ENCODE results near the gene SAMD8.
"Not testable (repeated sequence)": the region's sequence is repeated elsewhere in the genome, so short reads cannot be mapped to it uniquely, and the experiment has no call there.

SAMD8 gene

DNA sequence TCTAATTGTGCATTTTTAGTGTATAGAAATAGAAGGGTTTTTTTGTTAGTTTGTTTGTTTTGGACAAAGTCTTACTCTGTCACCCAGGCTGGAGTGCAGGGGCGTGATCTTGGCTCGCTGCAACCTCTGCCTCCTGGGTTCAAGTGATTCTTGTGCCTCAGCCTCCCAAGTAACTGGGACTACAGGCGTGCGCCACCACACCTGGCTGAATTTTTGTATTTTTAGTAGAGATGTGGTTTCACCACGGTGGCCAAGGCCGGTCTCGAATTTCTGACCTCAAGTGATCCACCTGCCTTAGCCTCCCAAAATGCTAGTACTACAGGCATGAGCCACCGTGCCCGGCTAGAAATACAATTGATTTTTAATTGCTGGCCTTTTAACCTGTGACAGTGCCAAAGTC, 77.1 kb downstream of the SAMD8 start:
- not testable (repeated sequence) for DNase-seq (ENCODE audit: insufficient read length, low spot score); FAIRE-seq

DNA sequence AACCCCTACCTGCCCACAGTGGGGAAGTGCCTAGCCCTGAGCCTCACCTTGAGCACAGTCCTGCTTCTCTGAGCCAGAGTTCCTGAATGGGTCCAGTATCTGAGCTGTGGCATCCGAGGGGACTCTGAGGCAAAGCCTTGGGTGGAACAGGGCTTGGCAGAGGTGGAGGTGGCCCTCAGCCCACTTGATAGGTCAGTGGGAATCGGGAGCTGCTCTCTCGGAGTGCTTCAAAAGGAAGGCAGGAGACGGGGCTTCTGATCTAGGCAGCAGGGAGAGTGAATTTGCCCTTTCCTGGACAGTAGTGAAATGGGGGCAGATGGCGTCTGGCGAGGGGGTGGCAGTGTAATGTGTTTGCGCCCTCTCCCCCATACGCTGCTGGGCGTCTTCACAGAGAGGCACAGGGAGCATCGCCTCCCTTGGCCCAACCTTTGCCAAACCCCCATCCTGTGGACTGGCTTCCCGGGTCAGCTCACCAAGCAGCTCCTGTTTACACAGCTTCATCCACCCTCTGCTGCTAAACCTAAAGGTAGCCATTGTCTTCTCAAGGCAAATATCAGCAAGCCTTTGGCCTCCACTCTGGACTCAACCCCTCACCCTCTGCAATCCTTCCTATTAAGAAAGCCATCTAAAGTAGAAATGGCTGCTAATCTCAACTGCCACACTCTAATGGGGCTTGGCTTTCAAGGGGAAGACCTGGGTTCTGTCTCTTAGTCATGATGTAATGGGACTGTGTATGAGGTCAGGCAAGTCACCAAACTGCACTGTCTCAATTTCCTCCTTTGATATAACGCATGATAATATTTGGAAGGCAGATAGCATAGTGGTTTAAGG, 78.0 kb downstream of the SAMD8 start:
- FAIRE-seq (no peak), DNase-seq (ENCODE audit: insufficient read length, low spot score) (no peak)

DNA sequence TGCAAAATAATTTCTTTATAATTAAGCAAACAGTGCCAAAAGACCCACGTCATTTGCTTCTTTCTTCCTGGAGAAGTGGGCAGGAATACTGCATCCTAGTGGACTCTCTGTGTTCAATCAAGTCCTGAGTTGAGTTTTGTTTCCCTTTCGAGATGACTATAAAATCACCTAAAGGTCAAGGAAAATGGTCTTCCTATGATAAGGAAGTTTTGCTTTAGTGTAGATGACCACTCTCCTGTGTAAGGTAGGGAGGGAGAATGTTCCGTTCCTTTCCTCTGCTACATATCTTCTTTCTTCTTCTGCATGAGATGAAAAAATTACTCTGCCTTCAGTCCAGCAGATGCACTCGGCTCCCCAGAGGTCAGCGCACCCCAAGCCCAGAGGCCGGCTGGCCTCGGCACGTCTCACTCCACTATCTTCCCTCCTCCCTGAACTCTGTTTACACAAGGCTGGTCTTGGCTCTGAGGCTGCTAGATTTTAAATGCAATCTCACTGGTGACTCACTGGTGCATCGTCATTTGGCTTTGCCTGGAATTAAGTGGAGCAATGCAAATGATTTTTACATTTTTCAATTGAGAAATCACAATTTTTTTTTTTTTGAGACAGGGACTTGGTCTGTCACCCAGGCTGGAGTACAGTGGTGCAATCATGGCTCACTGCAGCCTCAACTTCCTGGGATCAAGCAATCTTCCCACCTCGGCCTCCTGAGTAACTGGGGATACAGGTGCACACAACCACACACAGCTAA, 80.5 kb downstream of the SAMD8 start:
- FAIRE-seq (peak; percentile 13), DNase-seq (ENCODE audit: insufficient read length, low spot score) (peak; percentile 76)

DNA sequence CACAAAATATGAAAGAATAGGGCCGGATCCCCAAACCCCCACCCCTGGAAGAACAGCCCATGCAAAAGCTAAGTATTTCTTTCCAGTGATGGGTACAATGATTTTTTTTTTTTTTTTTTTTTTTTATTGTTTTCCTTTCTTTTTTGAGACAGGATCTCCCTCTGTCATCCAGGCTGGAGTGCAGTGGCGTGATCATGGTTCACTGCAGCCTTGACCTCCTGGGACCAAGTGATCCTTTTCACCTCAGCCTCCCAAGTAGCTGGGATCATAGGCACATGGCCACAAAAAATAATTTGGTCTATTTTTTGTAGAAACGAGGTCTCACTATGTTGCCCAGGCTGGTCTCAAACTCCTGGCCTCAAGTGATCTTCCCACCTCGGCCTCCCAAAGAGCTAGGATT, 83.2 kb downstream of the SAMD8 start:
- not testable (repeated sequence) for DNase-seq (ENCODE audit: insufficient read length, low spot score); FAIRE-seq

DNA sequence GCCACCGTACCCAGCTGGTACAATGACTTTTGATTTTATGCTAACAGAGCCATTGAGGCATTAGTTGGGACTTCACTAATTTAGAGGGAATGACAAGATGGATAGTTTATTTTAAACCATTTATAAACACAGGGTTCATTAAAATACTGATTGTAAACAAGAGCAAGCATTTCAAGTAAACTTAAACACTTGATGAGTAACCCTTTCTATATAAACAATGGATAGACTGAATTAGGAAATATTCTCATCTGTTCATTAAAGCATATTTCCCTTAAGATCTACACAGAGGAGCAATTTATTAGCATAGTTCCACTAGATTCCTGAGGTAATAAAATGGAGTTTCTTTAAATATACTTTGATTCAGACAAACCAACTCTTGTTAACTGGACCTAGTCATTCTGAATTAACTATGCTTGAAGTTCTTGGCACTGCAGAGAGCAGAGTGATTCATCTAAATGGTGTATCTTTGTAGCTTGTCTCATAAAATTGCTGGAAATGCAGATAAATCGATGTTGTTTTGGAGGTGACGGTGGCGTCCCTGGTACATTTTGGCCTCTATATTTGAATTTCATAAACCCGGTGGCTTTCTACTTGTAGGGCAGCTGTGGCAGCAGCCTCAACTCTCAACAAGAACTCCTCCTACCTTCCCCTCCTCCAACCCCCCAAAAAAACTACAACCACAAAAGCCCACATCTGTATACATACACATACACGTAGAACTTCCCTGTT, 83.7 kb downstream of the SAMD8 start:
- FAIRE-seq (no peak), DNase-seq (ENCODE audit: insufficient read length, low spot score) (no peak)

DNA sequence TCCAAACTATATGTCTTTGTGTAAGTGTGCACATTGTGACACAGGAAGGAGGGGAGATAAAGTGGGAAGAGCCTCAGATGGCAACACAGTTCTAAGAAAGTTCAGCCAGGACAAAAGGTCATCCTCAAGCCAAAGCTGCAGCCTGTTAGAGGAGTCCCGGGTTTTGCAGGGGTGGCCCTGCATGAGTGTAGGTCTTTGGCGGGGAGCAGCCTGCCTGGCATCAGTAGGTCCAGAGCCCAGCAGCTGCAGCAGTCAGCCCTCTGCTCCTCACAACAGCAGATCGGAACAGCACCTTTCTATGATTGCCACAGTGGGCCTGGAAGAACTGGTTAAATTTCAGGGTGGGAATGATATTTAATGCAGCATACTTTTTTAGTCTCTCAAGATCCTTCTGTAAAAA, 85.6 kb downstream of the SAMD8 start:
- DNase-seq (ENCODE audit: insufficient read length, low spot score) (no peak), FAIRE-seq (no peak)

DNA sequence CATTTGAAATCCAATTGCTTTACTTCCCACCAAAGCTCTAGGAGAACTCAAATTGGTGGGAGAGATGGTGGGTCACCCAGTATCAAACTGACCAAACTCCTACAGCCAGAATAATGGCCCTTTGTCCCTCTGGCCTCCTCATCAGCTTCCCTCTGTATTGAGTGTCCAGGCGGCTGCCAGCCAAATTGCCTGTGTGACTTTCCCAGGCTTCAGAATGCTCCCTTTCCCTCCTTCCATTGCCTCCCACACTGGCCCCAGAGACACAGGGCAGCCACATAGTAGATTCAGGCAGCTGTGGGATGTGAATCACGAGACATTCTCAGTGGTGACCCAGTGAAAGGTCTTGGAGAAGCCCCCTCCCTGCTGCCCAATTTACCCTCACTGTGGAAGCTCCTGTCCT, 86.5 kb downstream of the SAMD8 start:
- DNase-seq (ENCODE audit: insufficient read length, low spot score) (no peak), FAIRE-seq (no peak)

DNA sequence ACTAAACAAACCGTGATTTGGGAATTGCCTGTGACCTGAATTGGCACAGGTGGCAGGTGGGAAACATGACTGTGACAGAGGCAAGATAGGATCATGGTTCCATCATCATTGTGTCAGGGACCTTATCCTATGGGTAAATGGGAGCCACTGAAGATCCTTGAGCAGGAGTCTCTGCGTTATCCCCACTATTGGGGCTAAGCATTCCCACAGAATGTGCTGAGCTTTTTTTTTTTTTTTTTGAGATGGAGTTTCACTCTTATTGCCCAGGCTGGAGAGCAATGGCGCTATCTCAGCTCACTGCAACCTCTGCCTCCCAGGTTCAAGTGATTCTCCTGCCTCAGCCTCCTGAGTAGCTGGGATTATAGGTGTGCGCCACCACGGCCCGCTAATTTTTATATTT, 88.5 kb downstream of the SAMD8 start:
- FAIRE-seq; DNase-seq (ENCODE audit: insufficient read length, low spot score): not testable (repeated sequence)

DNA sequence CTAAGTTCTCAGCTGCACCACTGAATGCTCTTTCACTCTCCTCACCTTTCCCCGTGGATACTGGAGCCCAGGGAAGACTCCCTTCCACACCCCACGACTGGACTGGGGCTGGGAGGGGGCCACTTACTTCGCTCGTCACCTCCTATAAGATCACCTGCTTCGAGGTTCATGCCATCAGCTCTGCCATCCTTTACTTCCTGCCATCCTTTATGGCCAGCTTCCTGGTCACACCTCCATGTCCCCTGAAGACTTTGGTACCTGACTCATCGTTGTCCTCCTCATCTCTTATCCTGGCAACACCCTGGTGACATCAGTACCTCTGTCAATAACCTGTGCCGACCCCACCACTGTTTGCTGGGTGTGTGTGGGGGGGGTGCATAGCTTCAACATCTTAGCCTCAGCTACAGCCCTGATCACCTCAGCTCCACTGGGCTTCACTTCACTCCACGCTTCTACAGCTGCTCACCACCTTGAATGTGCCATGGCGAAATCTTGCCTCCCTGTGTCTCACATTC, 90.4 kb downstream of the SAMD8 start:
- DNase-seq (ENCODE audit: insufficient read length, low spot score) (no peak), FAIRE-seq (no peak)

DNA sequence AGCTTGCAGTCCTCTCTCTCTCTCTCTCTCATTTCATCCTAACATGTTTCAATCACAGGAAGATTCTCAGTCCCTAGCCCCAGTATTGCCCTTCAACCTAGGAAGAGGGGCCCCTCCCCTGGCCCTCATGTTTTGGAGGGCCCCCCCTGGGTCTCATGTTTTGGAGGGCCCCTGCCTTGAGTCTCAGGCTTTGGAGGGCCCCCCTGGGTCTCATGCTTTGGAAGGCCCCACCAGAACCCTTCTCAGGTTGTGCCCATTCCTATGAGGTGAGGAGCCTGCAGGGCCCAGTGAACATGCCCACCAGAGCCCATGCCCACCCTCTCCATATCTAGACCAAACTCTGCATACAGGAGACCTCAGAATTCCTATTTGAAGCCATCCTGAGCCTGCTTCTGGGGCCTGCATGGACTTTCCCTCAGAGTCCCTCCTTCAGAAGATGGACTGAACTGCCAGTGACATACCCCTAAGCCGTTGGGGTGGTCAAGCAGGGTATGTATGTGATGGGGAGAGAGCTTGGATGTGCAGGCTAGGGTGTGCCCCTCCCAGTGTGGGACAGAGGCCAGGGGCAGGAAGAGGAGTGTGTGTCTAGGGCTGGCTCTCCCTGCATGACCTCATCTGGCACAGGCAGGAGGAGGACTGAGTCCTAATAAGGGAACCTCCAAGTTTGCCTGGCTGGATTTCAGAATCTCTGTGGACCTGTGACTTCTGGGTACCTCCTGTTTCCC, 91.0 kb downstream of the SAMD8 start:
- DNase-seq (ENCODE audit: insufficient read length, low spot score), result no peak
- FAIRE-seq, result no peak

DNA sequence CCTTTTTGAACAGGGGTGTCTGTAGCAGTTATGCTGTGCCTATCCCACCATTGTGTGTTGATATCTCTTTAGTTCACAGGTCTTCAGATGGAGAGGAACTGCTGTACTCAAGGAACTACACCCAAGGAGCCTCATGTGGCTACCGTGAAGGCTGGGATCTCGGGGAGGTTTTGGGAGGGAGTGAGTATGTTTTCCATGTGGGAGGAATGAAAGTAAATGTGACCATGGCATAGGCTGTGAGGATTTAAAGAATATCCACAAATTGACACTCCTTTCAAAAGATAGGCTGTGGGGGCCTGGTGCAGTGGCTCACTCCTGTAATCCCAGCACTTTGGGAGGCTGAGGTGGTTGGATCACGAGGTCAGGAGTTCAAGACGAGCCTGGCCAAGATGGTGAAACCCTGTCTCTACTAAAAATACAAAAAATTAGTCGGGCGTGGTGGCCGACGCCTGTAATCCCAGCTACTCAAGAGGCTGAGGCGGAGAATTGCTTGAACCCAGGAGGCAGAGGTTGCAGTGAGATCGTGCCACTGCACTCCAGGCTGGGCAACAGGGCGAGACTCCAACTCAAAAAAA, 91.7 kb downstream of the SAMD8 start:
- not testable (repeated sequence) for DNase-seq (ENCODE audit: insufficient read length, low spot score); FAIRE-seq

DNA sequence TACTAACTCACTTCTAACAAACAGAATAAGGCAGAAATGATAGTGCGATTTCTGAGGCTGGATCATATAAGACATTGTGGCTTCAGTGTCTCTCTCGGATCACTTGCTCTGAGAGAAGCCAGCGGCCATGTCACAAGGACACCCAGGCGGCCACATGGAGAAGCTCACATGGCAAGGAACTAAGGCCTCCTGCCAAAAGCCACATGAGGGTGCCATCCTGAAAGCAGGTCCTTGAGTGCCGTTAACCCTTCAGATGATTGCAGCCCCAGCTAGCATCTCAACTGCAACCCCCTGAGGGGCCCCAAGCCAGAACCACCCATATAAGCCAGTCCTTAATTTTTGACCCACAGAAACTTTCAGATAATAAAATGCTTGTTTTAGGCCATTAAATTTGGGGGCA, 92.3 kb downstream of the SAMD8 start:
- FAIRE-seq (no peak), DNase-seq (ENCODE audit: insufficient read length, low spot score) (no peak)

DNA sequence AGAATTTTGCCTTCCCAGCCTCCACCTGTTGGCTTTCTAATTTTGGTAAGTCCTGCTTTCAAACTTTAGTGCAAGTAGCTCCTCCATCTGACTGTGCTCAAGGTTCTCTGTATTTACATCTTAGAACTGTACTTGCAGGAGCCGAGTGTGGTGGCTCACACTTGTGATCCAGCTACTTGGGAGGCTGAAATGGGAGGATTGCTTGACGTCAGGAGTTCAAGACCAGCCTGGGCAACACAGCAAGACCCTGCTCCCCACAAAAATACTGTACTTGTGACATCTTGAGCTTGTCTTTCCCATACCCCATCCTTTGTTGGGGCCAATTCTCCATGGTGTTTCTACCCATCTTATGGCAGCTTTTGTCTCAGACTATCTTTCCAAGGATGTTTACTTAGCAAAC, 94.5 kb downstream of the SAMD8 start:
- no peak for FAIRE-seq
- DNase-seq (ENCODE audit: insufficient read length, low spot score), result no peak

DNA sequence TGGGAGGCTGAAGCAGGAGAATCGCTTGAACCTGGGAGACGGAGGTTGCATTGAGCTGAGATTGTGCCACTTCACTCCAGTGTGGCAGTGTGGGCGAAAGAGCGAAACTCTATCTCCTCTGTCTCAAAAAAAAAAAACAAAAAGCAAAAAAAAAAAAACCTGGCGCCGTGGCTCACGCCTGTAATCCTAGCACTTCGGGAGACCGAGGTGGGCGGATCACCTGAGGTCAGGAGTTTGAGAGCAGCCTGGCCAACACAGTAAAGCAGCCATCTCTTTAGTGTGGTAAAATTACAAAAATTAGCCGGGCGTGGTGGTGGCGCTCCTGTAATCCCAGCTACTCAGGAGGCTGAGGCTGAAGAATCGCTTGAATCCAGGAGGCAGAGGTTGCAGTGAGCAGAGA, 95.2 kb downstream of the SAMD8 start:
- not testable (repeated sequence) for DNase-seq (ENCODE audit: insufficient read length, low spot score); FAIRE-seq

DNA sequence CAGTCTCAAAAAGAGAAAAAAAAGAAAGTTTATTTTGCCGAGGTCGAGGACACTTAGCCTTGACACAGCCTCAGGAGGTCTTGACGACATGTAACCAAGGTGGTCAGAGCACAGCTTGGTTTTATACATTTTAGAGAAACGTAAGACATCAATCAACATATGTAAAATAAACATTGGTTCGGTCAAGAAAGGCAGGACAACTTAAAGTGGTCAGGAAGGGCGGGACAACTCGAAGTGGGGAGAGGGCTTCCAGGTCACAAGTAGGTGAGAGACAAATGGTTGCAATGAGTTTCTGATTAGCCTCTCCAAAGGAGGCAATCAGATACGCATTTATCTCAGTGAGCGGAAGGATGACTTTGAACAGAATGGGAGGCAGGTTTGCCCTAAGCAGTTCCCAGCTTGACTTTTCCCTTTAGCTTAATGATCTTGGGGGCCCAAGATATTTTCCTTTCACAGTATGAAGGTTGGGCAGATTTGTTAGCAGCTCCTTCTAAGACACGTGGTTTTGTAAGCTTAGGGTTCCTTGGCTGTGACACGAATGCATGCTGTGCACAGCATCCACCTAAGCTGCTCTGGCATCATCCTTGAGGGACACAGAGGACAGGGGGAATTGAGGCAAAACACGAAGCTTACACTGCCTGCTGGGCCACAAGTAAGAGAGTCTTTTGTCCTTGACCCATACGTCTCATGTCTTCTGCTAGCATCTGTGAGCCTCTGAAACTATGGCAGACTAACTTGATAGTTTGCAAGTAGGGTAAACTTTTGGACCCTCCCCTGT, 95.8 kb downstream of the SAMD8 start:
- no peak for FAIRE-seq
- no peak for DNase-seq (ENCODE audit: insufficient read length, low spot score)

DNA sequence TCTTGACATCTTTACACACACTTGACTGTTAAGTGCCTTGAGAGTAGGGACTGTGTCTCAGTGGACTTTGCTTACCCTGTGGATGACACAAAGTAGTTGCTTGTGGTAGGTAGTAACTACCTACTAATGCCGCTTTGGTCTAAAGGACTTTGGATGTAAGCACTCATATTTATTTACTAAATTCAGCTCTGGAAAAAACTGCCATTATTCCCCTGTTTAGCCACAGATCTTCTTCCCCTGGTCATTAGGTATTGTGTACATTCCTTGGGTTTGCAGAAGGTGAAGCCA, 96.3 kb downstream of the SAMD8 start:
- FAIRE-seq, result no peak

DNA sequence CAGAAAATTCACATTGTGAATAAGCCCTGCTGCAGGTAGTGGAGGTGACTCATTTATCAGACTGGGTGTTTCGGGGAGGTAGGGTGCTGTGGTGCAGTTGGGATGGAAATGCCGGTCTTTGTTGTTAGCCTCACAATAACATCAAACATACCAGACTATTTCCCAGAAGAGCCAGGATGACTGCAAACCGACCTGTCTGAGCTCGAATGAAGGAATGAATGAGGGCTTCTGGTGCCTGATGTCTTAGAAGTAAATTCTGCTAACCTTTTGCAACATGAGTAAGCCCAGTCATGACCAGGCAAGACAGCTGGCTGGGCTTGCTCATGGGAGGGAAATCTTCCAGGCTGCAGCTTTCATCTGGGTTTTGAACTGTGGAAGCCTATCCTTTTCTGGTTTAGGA, 96.7 kb downstream of the SAMD8 start:
- FAIRE-seq, result no peak
- no peak for DNase-seq (ENCODE audit: insufficient read length, low spot score)

More for the DNA sequence above, 96.3 kb downstream of the SAMD8 start:
- no peak for DNase-seq (ENCODE audit: insufficient read length, low spot score)

DNA sequence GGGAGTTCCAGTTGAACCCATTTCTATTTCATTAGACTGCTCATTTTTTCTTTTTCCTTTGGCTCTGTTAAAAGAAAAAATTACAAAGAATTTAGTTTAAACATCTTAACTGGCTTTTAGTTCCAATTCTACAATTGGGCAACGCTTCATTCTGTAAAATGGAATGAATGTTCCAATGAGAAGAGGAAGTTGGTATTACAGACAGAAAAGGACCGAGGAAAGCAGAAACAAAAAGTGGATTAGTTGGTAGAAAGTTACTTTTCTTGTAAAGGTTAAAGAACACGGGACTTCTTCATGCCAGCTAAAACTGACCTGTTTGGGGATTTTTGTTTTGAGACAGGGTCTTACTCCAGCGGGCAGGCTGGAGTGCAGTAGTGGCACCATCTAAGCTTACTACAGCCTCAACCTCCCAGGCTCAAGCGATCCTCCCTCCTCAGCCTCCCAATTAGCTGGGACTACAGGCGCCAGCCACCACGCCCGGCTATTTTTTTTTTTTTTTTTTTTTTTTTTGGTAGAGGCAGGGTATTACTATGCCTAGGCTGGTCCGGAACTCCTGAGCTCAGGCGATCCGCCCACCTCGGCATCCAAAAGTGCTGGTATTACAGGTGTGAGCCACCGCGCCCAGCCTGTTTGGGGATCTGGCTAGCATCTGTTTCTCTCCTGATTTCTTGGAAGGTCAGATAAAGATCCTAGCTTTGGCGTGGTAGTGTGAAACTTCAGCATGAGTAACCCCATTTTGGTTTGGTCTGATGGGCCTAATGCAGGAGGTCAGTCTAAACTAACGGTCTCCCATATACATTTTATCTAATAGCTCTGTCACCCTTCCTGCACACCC, 97.8 kb downstream of the SAMD8 start:
- no peak for FAIRE-seq
- no peak for DNase-seq (ENCODE audit: insufficient read length, low spot score)

DNA sequence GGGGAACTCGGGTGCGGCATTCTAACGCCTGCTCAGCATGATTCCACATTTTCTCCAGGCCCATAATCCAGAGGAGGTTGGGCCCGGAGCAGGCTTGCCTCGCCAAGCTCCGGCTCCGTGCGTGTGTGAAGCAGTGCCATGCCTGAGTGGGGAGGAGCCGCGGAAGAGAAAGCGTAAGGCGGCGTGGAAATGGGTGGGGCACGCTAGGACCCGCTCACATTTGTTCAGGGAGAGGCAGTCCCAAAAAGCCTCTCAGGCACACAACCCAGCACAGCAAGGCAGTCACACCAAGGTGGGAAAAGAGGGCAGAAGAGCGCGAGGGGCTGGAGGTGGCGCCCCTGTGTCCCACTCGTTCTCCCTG, 98.4 kb downstream of the SAMD8 start:
- peak; percentile 60 for FAIRE-seq
- DNase-seq (ENCODE audit: insufficient read length, low spot score), result peak; percentile 57
